IMR-90 (cell line): ENCODE measurements around the gene ABAT. TPM values are rescaled to one million over a fixed set of nuclear protein-coding genes. Genes with fewer than 3 reads are reported as not detected.

Experiments
- ATAC-seq: fragments of 200-7000 bp; cut with Tn5 transposase; 2 replicates; pipeline ENCODE4 v1.9.1; 2020; ENCODE audit warnings: low read depth, mild to moderate bottlenecking, moderate library complexity
- BruUV-seq: library from RNA; stranded (reverse); fragments of 400-500 nt; replicated peaks from 2 replicates; lab custom pipeline; 2021; lab: Mats Ljungman, UMichigan
- CTCF ChIA-PET: fragments of 300-600 bp; formaldehyde crosslinking; extraction: SDS; loops from one replicate; lab custom pipeline; 2021; ENCODE audit warnings: antibody characterized with exemption; lab: Yijun Ruan, JAX
- POLR2A ChIA-PET: fragments of 300-600 bp; sonication (Branson Sonifier 250); formaldehyde crosslinking; loops from one replicate; lab custom pipeline; 2022; ENCODE audit warnings: antibody characterized with exemption; ENCODE audit not compliant: unreplicated experiment; lab: Charles Lee
- DNase-seq: peaks from one replicate; pipeline ENCODE4 v3.0.0; 2013
- H2AFZ ChIP-seq: replicated peaks from 2 replicates; pipeline ENCODE3; 2013; ENCODE audit warnings: low read length, mild to moderate bottlenecking; ENCODE audit not compliant: poor library complexity
- H2AK5ac ChIP-seq: 2 replicates; pipeline ENCODE4 v1.6.1; 2013; ENCODE audit warnings: low read depth, low read length, inconsistent platforms
- H2AK9ac ChIP-seq: replicated peaks from 2 replicates; pipeline ENCODE3; 2013; ENCODE audit warnings: mild to moderate bottlenecking, low read depth, low read length, moderate library complexity; ENCODE audit not compliant: poor library complexity
- H2BK120ac ChIP-seq: 2 replicates; pipeline ENCODE4 v1.6.1; 2013; ENCODE audit warnings: low read depth, low read length, inconsistent platforms
- H2BK15ac ChIP-seq: 3 replicates; pipeline ENCODE4 v1.6.1; 2013; ENCODE audit warnings: low read depth, low read length, inconsistent platforms
- H2BK20ac ChIP-seq: 2 replicates; pipeline ENCODE4 v1.6.1; 2013; ENCODE audit warnings: low read depth, mild to moderate bottlenecking, inconsistent platforms, low read length, moderate library complexity
- H2BK5ac ChIP-seq: 2 replicates; pipeline ENCODE4 v1.6.1; 2013; ENCODE audit warnings: mild to moderate bottlenecking, low read depth, low read length, inconsistent platforms; ENCODE audit not compliant: poor library complexity, severe bottlenecking
- H3K14ac ChIP-seq: replicated peaks from 2 replicates; pipeline ENCODE4 v1.6.1; 2013; ENCODE audit warnings: low read depth, low read length, inconsistent platforms
- H3K18ac ChIP-seq: 2 replicates; pipeline ENCODE4 v1.6.1; 2013; ENCODE audit warnings: low read depth, low read length, control low read depth
- H3K23ac ChIP-seq: 2 replicates; pipeline ENCODE4 v1.6.1; 2013; ENCODE audit warnings: low read depth, low read length, inconsistent platforms
- H3K27ac ChIP-seq: 2 replicates; pipeline ENCODE4 v1.5.1; 2013; ENCODE audit warnings: mild to moderate bottlenecking, control low read depth, low read length; ENCODE audit not compliant: insufficient read depth
- H3K27me3 ChIP-seq: 2 replicates; pipeline ENCODE4 v1.6.1; 2013; ENCODE audit warnings: low read length; ENCODE audit not compliant: control insufficient read depth, insufficient read depth
- H3K36me3 ChIP-seq: 2 replicates; pipeline ENCODE4 v1.6.1; 2013; ENCODE audit warnings: low read length, mixed read lengths; ENCODE audit not compliant: control insufficient read depth, insufficient read depth
- H3K4ac ChIP-seq: 2 replicates; pipeline ENCODE4 v1.6.1; 2013; ENCODE audit warnings: low read depth, low read length, inconsistent platforms
- H3K4me1 ChIP-seq: 2 replicates; pipeline ENCODE4 v1.6.1; 2013; ENCODE audit warnings: low read length, mixed read lengths; ENCODE audit not compliant: control insufficient read depth, insufficient read depth
- H3K4me2 ChIP-seq: 2 replicates; pipeline ENCODE4 v1.6.1; 2013; ENCODE audit warnings: low read depth, mild to moderate bottlenecking, control low read depth, low read length, moderate library complexity
- H3K4me3 ChIP-seq: 2 replicates; pipeline ENCODE4 v1.5.1; 2013; ENCODE audit warnings: low read depth, mild to moderate bottlenecking, control low read depth, low read length, moderate library complexity; ENCODE audit not compliant: insufficient read depth
- H3K56ac ChIP-seq: 2 replicates; pipeline ENCODE4 v1.6.1; 2013; ENCODE audit warnings: low read length, inconsistent platforms; ENCODE audit not compliant: insufficient read depth; ENCODE audit errors: extremely low read depth
- H3K79me1 ChIP-seq, 2 experiments: 2 replicates each; pipeline ENCODE4 v1.6.1; 2013; ENCODE audit warnings: low read length in 2 of 2, inconsistent platforms in 1 of 2, low read depth in 1 of 2
- H3K9ac ChIP-seq: 2 replicates; pipeline ENCODE4 v1.6.1; 2013; ENCODE audit warnings: low read depth, low read length, control low read depth
- H3K9me1 ChIP-seq: 2 replicates; pipeline ENCODE4 v1.6.1; 2013; ENCODE audit warnings: low read length, inconsistent platforms; ENCODE audit not compliant: insufficient read depth
- H3K9me3 ChIP-seq: 2 replicates; pipeline ENCODE4 v1.6.1; 2013; ENCODE audit warnings: low read length; ENCODE audit not compliant: control insufficient read depth, insufficient read depth
- H4K20me1 ChIP-seq: 2 replicates; pipeline ENCODE4 v1.6.1; 2013; ENCODE audit warnings: low read length, inconsistent platforms; ENCODE audit not compliant: insufficient read depth
- H4K5ac ChIP-seq: 2 replicates; pipeline ENCODE4 v1.6.1; 2013; ENCODE audit warnings: mild to moderate bottlenecking, low read depth, low read length, control low read depth
- H4K8ac ChIP-seq, 2 experiments: 2 replicates each; pipeline ENCODE4 v1.6.1; 2013; ENCODE audit warnings: low read depth in 2 of 2, low read length in 2 of 2, control low read depth in 1 of 2, inconsistent platforms in 1 of 2
- H4K91ac ChIP-seq: 2 replicates; pipeline ENCODE4 v1.6.1; 2013; ENCODE audit warnings: low read depth, low read length, inconsistent platforms; ENCODE audit not compliant: insufficient read depth
- BHLHE40 ChIP-seq: fragments of 150-350 bp; IDR thresholded peaks from 2 replicates; pipeline ENCODE4 v1.6.1; 2016; ENCODE audit warnings: mild to moderate bottlenecking, low read depth, low read length
- CEBPB ChIP-seq: IDR thresholded peaks from 2 replicates; pipeline ENCODE4 v1.6.1; 2012; ENCODE audit warnings: low read depth, low read length, improper control_type of control experiment
- CHD1 ChIP-seq: IDR thresholded peaks from 2 replicates; pipeline ENCODE4 v1.6.1; 2012; ENCODE audit warnings: low read depth, low read length, improper control_type of control experiment
- CTCF ChIP-seq: conservative IDR thresholded peaks from 2 replicates; pipeline ENCODE4 v1.5.1; 2012; ENCODE audit warnings: mild to moderate bottlenecking, low read depth, low read length, improper control_type of control experiment
- ELK1 ChIP-seq: fragments of 150-350 bp; IDR thresholded peaks from 2 replicates; pipeline ENCODE4 v1.6.1; 2016; ENCODE audit warnings: low read depth, mild to moderate bottlenecking, low read length, moderate library complexity, borderline replicate concordance
- MAFK ChIP-seq: IDR thresholded peaks from 2 replicates; pipeline ENCODE4 v1.6.1; 2012; ENCODE audit warnings: low read depth, low read length, improper control_type of control experiment
- MAZ ChIP-seq: IDR thresholded peaks from 2 replicates; pipeline ENCODE4 v1.6.1; 2012; ENCODE audit warnings: low read depth, mild to moderate bottlenecking, low read length, improper control_type of control experiment, moderate library complexity, borderline replicate concordance
- MXI1 ChIP-seq: IDR thresholded peaks from 2 replicates; pipeline ENCODE4 v1.6.1; 2012; ENCODE audit warnings: low read depth, mild to moderate bottlenecking, low read length, moderate library complexity, borderline replicate concordance
- NFE2L2 ChIP-seq: fragments of 150-350 bp; IDR thresholded peaks from 2 replicates; pipeline ENCODE4 v1.6.1; 2016; ENCODE audit warnings: low read depth, mild to moderate bottlenecking, low read length
- POLR2A ChIP-seq: IDR thresholded peaks from 2 replicates; pipeline ENCODE4 v1.6.1; 2012; ENCODE audit warnings: mild to moderate bottlenecking, low read depth, low read length
- RCOR1 ChIP-seq: IDR thresholded peaks from 2 replicates; pipeline ENCODE4 v1.6.1; 2012; ENCODE audit warnings: mild to moderate bottlenecking, low read length, improper control_type of control experiment; ENCODE audit not compliant: insufficient replicate concordance
- RFX5 ChIP-seq: IDR thresholded peaks from 2 replicates; pipeline ENCODE4 v1.8.0; 2012; ENCODE audit warnings: low read depth, mild to moderate bottlenecking, low read length, moderate library complexity
- SMC3 ChIP-seq: fragments of 150-350 bp; IDR thresholded peaks from 2 replicates; pipeline ENCODE4 v1.6.1; 2016; ENCODE audit warnings: low read depth, mild to moderate bottlenecking, antibody characterized with exemption, low read length, moderate library complexity
- WGBS, 2 experiments: methylation state at CpG; one replicate each; pipeline versions ENCODE4 v1.1.5 to v1.1.7; 2013; ENCODE audit warnings: missing lambda C conversion rate in 2 of 2; ENCODE audit not compliant: insufficient read length in 1 of 2; ENCODE audit errors: extremely low coverage in 2 of 2; 5-methylcytosine and 5-hydroxymethylcytosine counted together
- dilution Hi-C: fragments of 300-500 bp; cut with HindIII; formaldehyde crosslinking; loops from one replicate; pipeline ENCODE4 v1.14.3; 2018; ENCODE audit warnings: low sequenced_read_pairs; ENCODE audit not compliant: unreplicated experiment
- in situ Hi-C: fragments of 300-500 bp; cut with MboI; formaldehyde crosslinking; loops from 3 replicates; pipeline ENCODE4 v1.14.3; 2019; ENCODE audit warnings: low sequenced_read_pairs, inconsistent platforms, mixed read lengths
- intact Hi-C: fragments of 100-400 bp; cut with micrococcal nuclease; formaldehyde crosslinking; loops from 2 replicates; pipeline ENCODE4 v1.10.0; 2022
- polyA plus RNA-seq, 3 experiments: library from polyadenylated mRNA; depleted of rRNA; stranded (reverse); fragments of >200 nt; gene quantifications; 2 replicates each; pipeline ENCODE4 v1.2.3, GENCODE V29; 2012; ENCODE audit warnings: low replicate concordance in 1 of 3
- total RNA-seq: library from RNA; depleted of rRNA; stranded (reverse); fragments of >200 nt; gene quantifications from 2 replicates; pipeline ENCODE4 v1.2.3, GENCODE V29; 2012
- TF ChIP-seq, protein P1 (sequence below): fragments of 150-350 bp; IDR thresholded peaks from 2 replicates; pipeline ENCODE4 v1.6.1; 2017; ENCODE audit warnings: mild to moderate bottlenecking, antibody characterized with exemption, low read length, low read depth

ABAT gene
- total and polyA plus RNA-seq, 2 of the 4 experiments (the other 2 are of a cell fraction) = 4.5 to 6.9 TPM

GRCh38 chr16:8697965-8698364 is 23.5 kb downstream of the ABAT start:
- H3K9ac ChIP-seq = no peak overlapping the region
- BruUV-seq = no TSS peak
- no peak overlapping the region for H3K14ac ChIP-seq
- no peaks in the 10 kb centered on the region for H4K20me1 ChIP-seq
- H3K79me1 ChIP-seq = no peaks in the 10 kb centered on the region
- H3K4me2 ChIP-seq = no peak overlapping the region
- POLR2A ChIA-PET = no interaction called here
- H4K8ac ChIP-seq = no peak overlapping the region
- H3K56ac ChIP-seq = no peak overlapping the region
- DNase-seq = no peak
- no peaks in the 10 kb centered on the region for H3K9me3 ChIP-seq
- H3K4ac ChIP-seq = no peak overlapping the region
- no peak overlapping the region for H2BK120ac ChIP-seq
- no peaks in the 10 kb centered on the region for H3K36me3 ChIP-seq
- H2AFZ ChIP-seq = no peak overlapping the region
- no peak overlapping the region for H3K4me3 ChIP-seq
- H3K18ac ChIP-seq = no peak overlapping the region
- no peak overlapping the region for H2AK9ac ChIP-seq
- no CpG with 5 or more reads among the region's 3 CpGs for WGBS, 2 experiments
- no peak overlapping the region for H2BK5ac ChIP-seq
- no peak overlapping the region for H4K5ac ChIP-seq
- no peaks in the 10 kb centered on the region for H3K9me1 ChIP-seq
- no peak overlapping the region for H2BK15ac ChIP-seq
- ATAC-seq = no peak
- no peak overlapping the region for H4K91ac ChIP-seq
- intact Hi-C loops (no loop called here), in situ Hi-C loops (no loop called here), dilution Hi-C loops (no loop called here)
- H2AK5ac ChIP-seq = no peak overlapping the region
- TF ChIP-seq NFE2L2 = no peak
- TF ChIP-seq MAZ = no peak
- no peak for TF ChIP-seq CHD1
- TF ChIP-seq SMC3 = no peak
- TF ChIP-seq CEBPB = no peak
- no peak for TF ChIP-seq BHLHE40
- no peak for TF ChIP-seq MXI1
- TF ChIP-seq MAFK = no peak
- no peak for TF ChIP-seq CTCF
- no peak for TF ChIP-seq RCOR1
- no peak for TF ChIP-seq POLR2A
- TF ChIP-seq, protein P1, sequence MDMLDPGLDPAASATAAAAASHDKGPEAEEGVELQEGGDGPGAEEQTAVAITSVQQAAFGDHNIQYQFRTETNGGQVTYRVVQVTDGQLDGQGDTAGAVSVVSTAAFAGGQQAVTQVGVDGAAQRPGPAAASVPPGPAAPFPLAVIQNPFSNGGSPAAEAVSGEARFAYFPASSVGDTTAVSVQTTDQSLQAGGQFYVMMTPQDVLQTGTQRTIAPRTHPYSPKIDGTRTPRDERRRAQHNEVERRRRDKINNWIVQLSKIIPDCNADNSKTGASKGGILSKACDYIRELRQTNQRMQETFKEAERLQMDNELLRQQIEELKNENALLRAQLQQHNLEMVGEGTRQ = no peak
- no peak for TF ChIP-seq ELK1
- no peak for TF ChIP-seq RFX5
- peaks cover 3% of the 10 kb centered on the region; the same call in 1 of the 2 replicates for H3K27me3 ChIP-seq
- no peak overlapping the region for H3K27ac ChIP-seq
- no peak overlapping the region for H2BK20ac ChIP-seq
- CTCF ChIA-PET = interaction anchor here (0.6 kb wide), 1 partner anchor 1817 kb away, joined by 7 read pairs; no protein-coding TSS in a partner anchor
- H3K23ac ChIP-seq = no peak overlapping the region
- H3K4me1 ChIP-seq = no peaks in the 10 kb centered on the region
